Activated CD8-positive, alpha-beta T cell treated with anti-CD3 and anti-CD28 coated beads, Interleukin-2, amount 10 ng/mL, durations not matched to agents 7 days and 5 days (primary cell): ENCODE results near the gene AP4S1. TPM values are rescaled to one million over a fixed set of nuclear protein-coding genes. Genes with fewer than 3 reads are reported as not detected.
"Not testable (repeated sequence)": the region's sequence is repeated elsewhere in the genome, so short reads cannot be mapped to it uniquely, and the experiment has no call there.

Source experiments
- ATAC-seq: fragments of 150-1000 bp; cut with Tn5 transposase; one replicate; pipeline ENCODE4 v1.10.0; 2021; ENCODE audit warnings: moderate library complexity
- CTCF ChIA-PET: fragments of 350-600 bp; sonication (Branson Sonifier 250); formaldehyde crosslinking; loops from one replicate; lab custom pipeline; 2021; ENCODE audit warnings: antibody characterized with exemption; lab: Charles Lee
- POLR2A ChIA-PET: fragments of 350-600 bp; sonication (Branson Sonifier 250); formaldehyde crosslinking; loops from one replicate; lab custom pipeline; 2021; ENCODE audit warnings: antibody characterized with exemption; lab: Charles Lee
- DNase-seq: peaks from one replicate; pipeline ENCODE4 v3.0.0-alpha.2; 2020
- H3K27ac Mint-ChIP-seq: one replicate; pipeline ENCODE4 v1.8.0; 2021; ENCODE audit warnings: mild to moderate bottlenecking, mixed read lengths
- H3K27me3 Mint-ChIP-seq: one replicate; pipeline ENCODE4 v1.8.0; 2021; ENCODE audit warnings: low read depth, mixed read lengths
- H3K36me3 Mint-ChIP-seq: one replicate; pipeline ENCODE4 v1.8.0; 2021; ENCODE audit warnings: low read depth, mixed read lengths
- H3K4me1 Mint-ChIP-seq: one replicate; pipeline ENCODE4 v1.8.0; 2021; ENCODE audit warnings: low read depth, mixed read lengths
- H3K4me3 Mint-ChIP-seq: one replicate; pipeline ENCODE4 v1.8.0; 2021; ENCODE audit warnings: mild to moderate bottlenecking, mixed read lengths
- H3K9me3 Mint-ChIP-seq: one replicate; pipeline ENCODE4 v1.8.0; 2022; ENCODE audit warnings: mixed read lengths; ENCODE audit not compliant: insufficient read depth
- total RNA-seq, 2 experiments: library from RNA; stranded (reverse); gene quantifications; one replicate each; pipeline ENCODE4 v1.2.3, GENCODE V29; 2021

Gene AP4S1
- total RNA-seq, result 1 to 10 TPM; 7.6 to 7.7 TPM

GRCh38 chr14:31025367-31026076, at the start of gene AP4S1:
Gene AP4S1, plus strand, starts transcription at chr14:31025649. Its CDS starts 40,548 bp downstream, at chr14:31066197.
- Mint-ChIP-seq H3K4me3 (peak within 1 kb of the TSS; percentile 93), H3K4me1 (peaks cover 48% of the 10 kb centered on the region), H3K9me3 (no peaks in the 10 kb centered on the region), H3K27ac (peak within 1 kb of the TSS; percentile 97), H3K36me3 (peaks cover 17% of the 10 kb centered on the region), H3K27me3 (no peaks in the 10 kb centered on the region)
- ChIA-PET POLR2A (interaction anchor here (1.1 to 1.8 kb wide), 5 partner anchors 64 to 403 kb away, joined by 3 to 11 read pairs (median 7); partner anchors contain the start of genes COCH, HECTD1 and SCFD1), CTCF (interaction anchor here (0.9 to 2.9 kb wide), 4 partner anchors 45 to 395 kb away, joined by 3 to 18 read pairs (median 4); partner anchors contain the start of genes COCH, HEATR5A and HECTD1)
- DNase-seq (peak; percentile 60), ATAC-seq (peak; percentile 47)

DNA sequence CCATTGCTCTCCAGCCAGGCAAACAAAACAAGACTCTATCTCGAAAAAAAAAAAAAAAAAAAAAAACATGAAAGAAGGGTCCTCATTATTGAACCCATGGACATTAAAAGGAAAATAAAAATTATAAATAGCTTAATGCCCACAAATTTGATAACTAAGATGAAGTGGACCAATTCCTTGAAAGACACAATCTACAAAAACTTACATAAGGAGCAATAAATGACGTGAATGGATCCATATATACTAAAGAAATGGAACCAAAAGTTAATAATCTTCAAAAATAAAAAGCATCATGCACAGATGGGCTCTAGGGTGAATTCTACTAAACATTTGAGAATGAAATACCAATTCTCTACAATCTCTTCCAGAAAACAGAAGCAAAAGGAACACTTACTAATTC, 47.7 kb upstream of the AP4S1 start:
- Mint-ChIP-seq H3K27ac (no peak overlapping the region), H3K4me3 (no peak overlapping the region), H3K4me1 (peaks cover 11% of the 10 kb centered on the region), H3K9me3 (no peaks in the 10 kb centered on the region), H3K36me3 (peaks cover 6% of the 10 kb centered on the region), H3K27me3 (no peaks in the 10 kb centered on the region)
- DNase-seq (no peak), ATAC-seq (no peak)
- ChIA-PET POLR2A (no interaction called here), CTCF (interaction anchor here (3.0 kb wide), 1 partner anchor 105 kb away, joined by 24 read pairs; no protein-coding TSS in a partner anchor)

DNA sequence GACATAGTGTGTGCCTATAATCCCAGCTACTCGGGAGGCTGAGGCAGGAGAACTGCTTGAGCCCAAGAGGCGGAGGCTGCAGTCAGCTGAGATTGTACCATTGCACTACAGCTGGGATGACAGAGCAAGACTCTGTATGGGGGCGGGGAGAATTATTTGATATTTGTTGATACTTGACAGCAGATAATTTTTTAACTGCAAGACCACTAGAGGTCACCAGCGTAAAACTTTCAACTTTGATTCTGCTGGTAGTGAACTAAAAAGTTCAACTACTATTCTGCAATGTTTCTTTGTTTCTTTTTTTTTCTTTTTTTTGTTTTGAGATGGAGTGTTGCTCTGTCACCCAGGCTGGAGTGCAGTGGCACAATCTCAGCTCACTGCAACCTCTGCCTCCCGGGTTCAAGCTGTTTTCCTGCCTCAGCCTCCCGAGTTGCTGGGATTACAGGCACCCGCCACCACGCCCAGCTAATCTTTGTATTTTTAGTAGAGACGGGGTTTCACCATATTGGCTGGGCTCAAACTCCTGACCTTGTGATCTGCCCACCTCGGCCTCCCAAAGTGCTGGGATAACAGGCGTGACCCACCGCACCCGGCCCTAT, 45.2 kb upstream of the AP4S1 start:
- peak; percentile 62 for DNase-seq
- H3K36me3 Mint-ChIP-seq, POLR2A ChIA-PET, H3K4me1 Mint-ChIP-seq, H3K27ac Mint-ChIP-seq, H3K27me3 Mint-ChIP-seq, H3K9me3 Mint-ChIP-seq, H3K4me3 Mint-ChIP-seq: not testable (repeated sequence)
- CTCF ChIA-PET, result interaction anchor here (0.8 to 3.0 kb wide), 9 partner anchors 8 to 249 kb away, joined by 3 to 24 read pairs (median 4); partner anchors contain the start of gene AP4S1
- ATAC-seq, result peak; percentile 70

- ATAC-seq, result no peak
- ChIA-PET CTCF (interaction anchor here (1.1 to 3.0 kb wide), 8 partner anchors 10 to 148 kb away, joined by 3 to 24 read pairs (median 4); no protein-coding TSS in a partner anchor), POLR2A (no interaction called here)
- Mint-ChIP-seq H3K4me3 (no peak overlapping the region), H3K27ac (no peak overlapping the region), H3K9me3 (no peaks in the 10 kb centered on the region), H3K4me1 (no peaks in the 10 kb centered on the region), H3K36me3 (peaks cover 5% of the 10 kb centered on the region), H3K27me3 (no peaks in the 10 kb centered on the region)
- DNase-seq, result no peak
These were observed 44.5 kb upstream of the AP4S1 start for GRCh38 chr14:30980980-30981379.

GRCh38 chr14:30982533-30982932, 42.9 kb upstream of the AP4S1 start:
- no peaks in the 10 kb centered on the region for H3K4me1 Mint-ChIP-seq
- H3K4me3 Mint-ChIP-seq, result no peak overlapping the region
- H3K27me3 Mint-ChIP-seq, result no peaks in the 10 kb centered on the region
- ChIA-PET CTCF (no interaction called here), POLR2A (no interaction called here)
- H3K27ac Mint-ChIP-seq, result no peak overlapping the region
- no peaks in the 10 kb centered on the region for H3K9me3 Mint-ChIP-seq
- DNase-seq (no peak), ATAC-seq (no peak)
- H3K36me3 Mint-ChIP-seq, result peaks cover 2% of the 10 kb centered on the region

GRCh38 chr14:30983858-30984257, 41.6 kb upstream of the AP4S1 start:
- peaks cover 3% of the 10 kb centered on the region for H3K36me3 Mint-ChIP-seq
- CTCF ChIA-PET, result no interaction called here
- H3K4me1 Mint-ChIP-seq, result no peaks in the 10 kb centered on the region
- no peak overlapping the region for H3K4me3 Mint-ChIP-seq
- POLR2A ChIA-PET, result no interaction called here
- ATAC-seq (no peak), DNase-seq (no peak)
- no peak overlapping the region for H3K27ac Mint-ChIP-seq
- no peaks in the 10 kb centered on the region for H3K9me3 Mint-ChIP-seq
- H3K27me3 Mint-ChIP-seq, result no peaks in the 10 kb centered on the region

GRCh38 chr14:30985796-30986195, 39.7 kb upstream of the AP4S1 start:
- Mint-ChIP-seq H3K36me3 (peaks cover 6% of the 10 kb centered on the region), H3K27me3 (no peaks in the 10 kb centered on the region), H3K4me1 (no peaks in the 10 kb centered on the region), H3K4me3 (no peak overlapping the region), H3K27ac (no peak overlapping the region), H3K9me3 (no peaks in the 10 kb centered on the region)
- POLR2A ChIA-PET, result no interaction called here
- CTCF ChIA-PET, result interaction anchor here (1.0 to 1.2 kb wide), 2 partner anchors 10 to 15 kb away, joined by 3 read pairs; no protein-coding TSS in a partner anchor
- DNase-seq (no peak), ATAC-seq (no peak)

DNA sequence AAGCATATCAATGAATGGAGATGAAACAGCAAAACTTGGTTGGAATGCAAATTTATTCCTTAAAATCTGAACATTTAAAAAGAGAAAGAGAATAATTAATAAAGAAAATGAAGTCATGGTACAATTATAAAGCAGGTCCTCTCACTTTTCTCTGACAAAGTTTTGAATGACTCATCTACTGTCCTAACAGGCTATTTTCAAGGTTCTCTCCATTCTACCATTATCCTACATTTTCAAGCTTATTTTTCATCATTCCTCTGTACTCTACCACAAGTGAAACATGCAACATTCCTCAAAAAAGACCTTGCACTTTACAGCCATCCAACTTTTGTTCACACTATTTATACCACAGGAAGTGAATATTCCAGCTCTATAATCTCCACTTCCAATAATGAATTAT, 36.9 kb upstream of the AP4S1 start:
- Mint-ChIP-seq H3K4me1 (peaks cover 3% of the 10 kb centered on the region), H3K27me3 (no peaks in the 10 kb centered on the region), H3K27ac (no peak overlapping the region), H3K4me3 (no peak overlapping the region), H3K9me3 (no peaks in the 10 kb centered on the region), H3K36me3 (peaks cover 6% of the 10 kb centered on the region)
- no peak for ATAC-seq
- CTCF ChIA-PET, result interaction anchor here (1.0 kb wide), 1 partner anchor 9 kb away, joined by 8 read pairs; no protein-coding TSS in a partner anchor
- POLR2A ChIA-PET, result interaction anchor here (1.8 kb wide), 1 partner anchor 38 kb away, joined by 4 read pairs; no protein-coding TSS in a partner anchor
- no peak for DNase-seq

DNA sequence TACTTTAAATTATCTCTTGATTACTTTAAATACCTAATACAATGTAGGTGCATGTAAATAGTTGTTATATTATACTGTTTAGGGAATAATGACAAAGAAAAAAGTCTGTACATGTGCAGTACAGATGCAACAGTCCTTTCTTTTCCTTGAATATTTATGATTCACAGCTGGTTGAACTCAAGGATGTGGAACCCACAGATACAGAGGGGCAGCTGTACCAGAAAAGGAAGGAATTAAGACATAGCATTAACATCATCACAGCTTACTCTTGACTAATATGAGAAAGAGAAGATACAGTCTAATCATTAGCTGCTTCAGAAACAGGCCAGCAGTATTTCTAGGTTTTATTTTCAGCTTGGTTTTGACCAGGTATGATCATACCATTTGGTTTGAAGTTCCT, 34.7 kb upstream of the AP4S1 start:
- Mint-ChIP-seq H3K4me3 (no peak overlapping the region), H3K4me1 (peaks cover 6% of the 10 kb centered on the region), H3K27ac (no peak overlapping the region)

DNA sequence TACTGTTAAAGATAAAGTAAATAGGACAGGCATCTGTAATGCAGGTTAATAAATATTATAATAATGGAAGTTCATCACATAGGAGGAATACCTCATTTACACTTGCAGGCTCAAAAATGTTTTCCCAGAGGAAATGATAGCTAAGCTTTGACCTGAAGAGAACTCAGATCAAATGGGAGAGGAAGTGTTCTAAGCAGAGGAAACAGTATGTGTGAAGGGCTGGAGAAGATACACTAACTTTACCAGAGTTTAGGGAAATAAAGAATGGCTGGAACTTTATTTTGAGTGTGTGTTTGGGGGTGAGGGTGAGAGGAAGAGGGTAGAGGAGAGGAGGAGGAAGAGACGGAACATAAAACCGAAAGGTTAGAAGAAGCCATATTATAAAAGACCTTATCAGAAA, 34.0 kb upstream of the AP4S1 start:
- ChIA-PET POLR2A (interaction anchor here (0.6 kb wide), 1 partner anchor 130 kb away, joined by 3 read pairs; no protein-coding TSS in a partner anchor), CTCF (interaction anchor here (1.2 kb wide), 1 partner anchor 10 kb away, joined by 3 read pairs; no protein-coding TSS in a partner anchor)
- no peak overlapping the region for H3K27ac Mint-ChIP-seq
- peaks cover 10% of the 10 kb centered on the region for H3K4me1 Mint-ChIP-seq
- no peak overlapping the region for H3K4me3 Mint-ChIP-seq
- no peak for DNase-seq
- no peak for ATAC-seq
- H3K36me3 Mint-ChIP-seq, result peaks cover 4% of the 10 kb centered on the region
- no peaks in the 10 kb centered on the region for H3K27me3 Mint-ChIP-seq
- H3K9me3 Mint-ChIP-seq, result no peaks in the 10 kb centered on the region

More for the DNA sequence above, 34.7 kb upstream of the AP4S1 start:
- ATAC-seq, result no peak
- DNase-seq, result no peak
- ChIA-PET POLR2A (no interaction called here), CTCF (interaction anchor here (1.2 kb wide), 1 partner anchor 9 kb away, joined by 3 read pairs; no protein-coding TSS in a partner anchor)
- Mint-ChIP-seq H3K9me3 (no peaks in the 10 kb centered on the region), H3K36me3 (peaks cover 4% of the 10 kb centered on the region), H3K27me3 (no peaks in the 10 kb centered on the region)

DNA sequence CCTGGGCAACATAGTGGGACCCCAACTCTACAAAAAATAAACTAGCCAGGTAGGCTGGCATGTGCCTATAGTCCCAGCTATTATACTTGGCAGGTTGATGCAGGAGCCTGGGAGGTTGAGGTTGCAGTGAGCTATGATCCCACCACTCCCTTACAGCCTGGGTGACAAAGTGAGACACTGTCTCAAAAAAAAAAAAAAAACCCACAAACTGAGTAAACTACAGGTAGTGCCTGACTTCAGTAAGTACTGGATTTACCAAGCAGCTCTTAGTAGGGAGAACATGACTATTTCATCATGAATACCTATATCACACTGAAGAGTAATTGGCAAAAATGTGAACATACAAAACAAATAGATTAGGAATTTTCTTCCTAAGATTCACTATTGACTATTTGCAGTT, 32.4 kb upstream of the AP4S1 start:
- Mint-ChIP-seq H3K27me3 (no peaks in the 10 kb centered on the region), H3K27ac (no peak overlapping the region), H3K4me1 (peaks cover 14% of the 10 kb centered on the region), H3K36me3 (peaks cover 17% of the 10 kb centered on the region), H3K4me3 (no peak overlapping the region), H3K9me3 (no peaks in the 10 kb centered on the region)
- ATAC-seq (no peak), DNase-seq (no peak)
- CTCF ChIA-PET, result interaction anchor here (1.6 kb wide), 1 partner anchor 13 kb away, joined by 5 read pairs; no protein-coding TSS in a partner anchor
- POLR2A ChIA-PET, result no interaction called here
